ENCODE data around the gene KCNH3.
"Not testable (repeated sequence)": the region's sequence is repeated elsewhere in the genome, so short reads cannot be mapped to it uniquely, and the experiment has no call there.

The KCNH3 gene

DNA sequence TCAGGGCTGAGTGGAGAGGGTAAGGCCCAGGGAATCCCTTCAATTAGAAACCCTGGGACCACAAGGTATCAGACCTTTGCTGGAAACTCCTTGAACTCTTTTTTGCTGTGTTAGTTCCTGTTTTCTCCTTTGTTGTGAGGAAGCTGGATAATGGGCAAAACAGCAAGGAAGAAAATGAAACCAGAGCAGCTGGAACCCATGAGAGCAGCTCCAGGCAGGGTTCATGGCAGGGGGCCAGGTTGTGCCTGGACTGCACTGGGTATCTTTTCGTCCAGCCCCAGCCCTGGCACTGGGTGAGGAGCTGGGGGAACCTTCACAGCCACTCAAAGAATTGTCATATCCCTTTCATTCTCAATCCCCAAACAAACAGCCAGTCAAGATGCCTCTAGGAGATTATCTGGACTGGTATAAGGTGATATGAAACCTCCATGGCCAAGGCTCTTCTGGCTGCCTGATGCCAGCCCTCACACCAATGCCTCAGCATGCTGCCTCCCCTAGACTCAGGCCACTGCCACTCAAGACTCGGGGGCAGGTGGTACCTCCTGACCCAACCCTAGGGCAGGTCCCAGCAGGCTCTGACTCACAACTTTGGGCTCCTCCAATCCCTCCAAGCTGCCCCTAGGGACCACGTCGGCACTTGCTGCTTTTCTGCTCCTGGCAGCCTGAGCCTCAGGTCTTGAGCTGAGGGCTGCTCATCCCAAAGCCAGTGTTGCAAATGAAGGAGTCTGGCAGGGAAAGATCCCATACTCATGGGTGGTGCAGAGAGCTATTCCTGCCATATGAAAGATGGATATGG, 50.1 kb downstream of the KCNH3 start:
- peak; percentile 57 for DNase-seq

DNA sequence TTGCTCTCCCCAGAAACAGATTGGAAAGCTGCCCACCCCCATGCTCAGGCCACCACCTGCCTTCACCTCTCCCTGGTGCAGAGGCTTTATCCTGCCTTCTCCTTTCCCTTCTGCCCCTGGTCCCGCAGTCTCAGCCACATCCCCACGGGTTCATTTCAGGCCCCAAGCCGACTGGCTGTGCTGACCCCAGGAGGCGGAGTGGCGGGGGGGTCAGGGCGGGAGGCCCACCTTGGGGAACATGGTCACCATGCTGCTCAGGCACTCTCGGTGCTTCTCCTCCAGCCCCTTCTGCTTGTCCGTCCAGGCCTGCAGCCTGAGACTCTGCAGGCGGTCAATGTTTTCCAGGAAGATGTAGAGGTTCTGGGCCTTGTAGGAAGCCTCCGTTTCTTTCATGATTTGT, 59.7 kb downstream of the KCNH3 start:
- DNase-seq: no peak

DNA sequence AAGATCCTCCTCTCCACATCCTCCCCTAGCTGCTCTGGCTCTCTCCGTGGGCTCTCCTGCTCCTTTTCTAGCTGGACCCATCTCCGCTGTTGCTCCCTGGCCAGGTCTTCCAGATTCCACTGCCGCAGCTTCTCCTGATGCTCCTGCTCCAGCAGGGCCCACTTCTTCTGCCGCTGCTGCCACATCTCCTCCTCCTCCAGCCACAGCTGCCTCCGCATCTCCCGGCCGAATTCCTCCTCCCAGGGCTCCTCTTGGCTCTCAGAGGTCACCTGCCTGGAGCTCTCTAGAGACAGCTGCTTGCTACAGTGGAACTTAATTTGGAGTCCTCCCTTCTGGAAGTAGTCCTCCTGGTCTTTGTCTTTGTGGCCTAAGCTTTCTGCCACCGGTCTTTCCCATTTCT, 61.1 kb downstream of the KCNH3 start:
- DNase-seq: no peak

DNA sequence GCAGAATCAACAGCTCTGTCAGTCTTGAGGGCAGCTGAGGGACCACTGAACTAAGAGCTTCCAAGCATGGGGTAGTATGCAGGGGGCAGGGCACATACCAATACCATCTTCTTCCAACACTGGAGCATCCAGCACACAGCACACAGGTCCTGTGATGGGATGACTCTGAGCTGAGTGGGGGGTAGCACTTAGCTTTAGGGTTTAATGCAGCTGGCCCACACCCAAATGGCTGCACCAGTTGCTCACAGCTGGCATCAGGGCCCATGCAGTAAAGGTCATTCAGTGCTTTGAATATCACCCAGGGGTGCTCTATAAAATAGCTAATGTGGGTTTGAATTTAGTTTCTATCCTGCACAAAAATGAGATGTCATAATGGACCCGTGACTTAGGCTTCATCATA, 64.9 kb downstream of the KCNH3 start:
- no peak for DNase-seq

DNA sequence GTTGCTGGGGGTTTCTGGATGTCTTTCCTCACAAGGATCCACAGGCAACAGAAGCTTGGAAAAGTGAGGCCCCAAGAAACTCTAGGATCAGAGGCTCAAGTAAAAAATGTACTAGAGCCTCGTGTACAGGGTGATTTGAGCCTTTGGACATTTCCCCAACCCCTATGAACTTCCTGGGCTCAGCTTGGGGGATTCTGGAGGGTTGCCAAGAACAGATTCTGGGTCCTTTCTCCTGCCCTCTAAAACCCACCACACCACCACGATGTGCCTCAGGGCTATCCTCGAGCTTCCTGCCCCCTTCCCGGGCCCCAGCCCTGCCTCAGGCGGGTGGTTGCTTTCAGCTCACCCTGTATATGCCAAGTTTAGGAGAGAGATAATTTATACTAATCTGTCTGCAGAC, 66.0 kb downstream of the KCNH3 start:
- no peak for DNase-seq

DNA sequence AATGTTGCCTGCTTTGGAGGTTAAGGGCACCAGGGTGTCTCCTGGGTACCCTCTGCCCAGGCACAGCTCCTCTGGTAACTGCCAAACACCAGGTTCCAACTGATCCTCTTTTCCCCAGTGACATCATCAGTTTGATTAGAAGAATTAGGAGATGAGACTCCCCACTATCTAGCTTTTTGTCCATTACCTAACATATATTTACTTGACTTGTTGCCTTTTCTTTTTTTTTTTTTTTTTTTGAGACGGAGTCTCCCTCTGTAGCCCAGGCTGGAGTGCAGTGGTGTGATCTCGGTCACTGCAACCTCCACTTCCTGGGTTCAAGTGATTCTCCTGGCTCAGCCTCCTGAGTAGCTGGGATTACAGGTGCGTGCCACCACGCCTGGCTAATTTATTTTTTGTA, 66.7 kb downstream of the KCNH3 start, which contains the start of gene FAM186B:
Gene FAM186B (minus strand): TSS at position 101 of the 400 bp plus-strand sequence. CDS start 162 bp downstream, outside the sequence.
- DNase-seq: not testable (repeated sequence)

Data from NCI-H2029 (cell line).